Osteocyte (in vitro differentiated cells): ENCODE results near the gene DOCK7. TPM values are rescaled to one million over a fixed set of nuclear protein-coding genes. Genes with fewer than 3 reads are reported as not detected.

Experiments used
- DNase-seq: peaks from one replicate; pipeline ENCODE4 v3.0.0; 2021; ENCODE audit warnings: mixed read lengths; ENCODE audit not compliant: unreplicated experiment; ENCODE audit errors: extremely low spot score
- H3K27ac Mint-ChIP-seq: one replicate; pipeline ENCODE4 v1.8.0; 2021; ENCODE audit warnings: mild to moderate bottlenecking, mixed read lengths; ENCODE audit not compliant: unreplicated experiment
- H3K27me3 Mint-ChIP-seq: one replicate; pipeline ENCODE4 v1.8.0; 2021; ENCODE audit warnings: mixed read lengths; ENCODE audit not compliant: unreplicated experiment
- H3K36me3 Mint-ChIP-seq: one replicate; pipeline ENCODE4 v1.8.0; 2021; ENCODE audit warnings: mixed read lengths; ENCODE audit not compliant: unreplicated experiment
- H3K4me1 Mint-ChIP-seq: one replicate; pipeline ENCODE4 v1.8.0; 2021; ENCODE audit warnings: mixed read lengths; ENCODE audit not compliant: unreplicated experiment
- H3K4me3 Mint-ChIP-seq: one replicate; pipeline ENCODE4 v1.8.0; 2021; ENCODE audit warnings: mild to moderate bottlenecking, moderate library complexity, mixed read lengths; ENCODE audit not compliant: unreplicated experiment
- H3K9me3 Mint-ChIP-seq: one replicate; pipeline ENCODE4 v1.8.0; 2021; ENCODE audit warnings: mixed read lengths; ENCODE audit not compliant: unreplicated experiment
- total RNA-seq: library from RNA; stranded (reverse); gene quantifications from 2 replicates; pipeline ENCODE4 v1.2.1, GENCODE V29; 2021
- TF ChIP-seq, protein P1 (sequence below): fragments of 200-600 bp; sonication (generic); IDR thresholded peaks from 2 replicates; pipeline ENCODE4 v1.5.0; 2021; ENCODE audit warnings: antibody characterized with exemption, mild to moderate bottlenecking, moderate library complexity

The DOCK7 gene
- total RNA-seq, 1 donor from 2014 or later, result 81.8 TPM

DNA sequence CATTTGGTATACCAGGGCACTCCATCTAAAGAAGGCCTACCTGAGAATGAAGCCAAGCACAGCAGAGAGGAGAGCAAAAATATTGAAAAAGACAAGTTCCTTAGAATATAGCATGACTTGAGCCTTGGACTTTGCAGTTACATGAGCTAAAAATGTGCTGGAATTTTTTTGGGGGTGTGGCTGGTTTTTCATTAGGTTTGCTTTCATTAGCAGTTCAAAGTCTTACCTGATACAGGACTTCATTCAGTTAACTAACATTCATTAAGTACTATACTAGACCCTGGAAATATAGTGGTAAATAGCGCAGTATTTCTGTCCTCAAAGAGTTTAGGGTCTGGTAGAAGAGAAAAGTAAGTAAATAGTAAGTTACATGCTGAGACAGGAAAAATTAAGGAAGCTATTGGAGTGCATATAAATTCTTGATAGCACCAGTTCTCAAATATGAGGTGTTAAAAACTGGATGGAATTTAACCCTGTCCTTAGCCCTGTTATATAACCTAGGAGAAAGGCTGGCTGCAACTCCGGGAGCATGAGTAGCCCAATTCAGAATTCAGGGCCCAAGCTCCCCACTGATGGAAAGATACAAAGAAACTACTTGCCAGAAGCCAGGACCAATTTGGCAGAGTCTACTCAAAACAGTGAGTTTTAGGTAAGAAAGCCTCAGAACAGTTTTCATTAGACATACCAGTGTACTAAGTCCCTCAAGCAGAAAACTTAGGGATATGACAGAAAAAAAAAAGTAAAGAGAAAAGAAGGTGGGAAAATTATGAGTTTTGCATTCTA is 3.1 kb upstream of the DOCK7 start:
- TF ChIP-seq, protein P1, sequence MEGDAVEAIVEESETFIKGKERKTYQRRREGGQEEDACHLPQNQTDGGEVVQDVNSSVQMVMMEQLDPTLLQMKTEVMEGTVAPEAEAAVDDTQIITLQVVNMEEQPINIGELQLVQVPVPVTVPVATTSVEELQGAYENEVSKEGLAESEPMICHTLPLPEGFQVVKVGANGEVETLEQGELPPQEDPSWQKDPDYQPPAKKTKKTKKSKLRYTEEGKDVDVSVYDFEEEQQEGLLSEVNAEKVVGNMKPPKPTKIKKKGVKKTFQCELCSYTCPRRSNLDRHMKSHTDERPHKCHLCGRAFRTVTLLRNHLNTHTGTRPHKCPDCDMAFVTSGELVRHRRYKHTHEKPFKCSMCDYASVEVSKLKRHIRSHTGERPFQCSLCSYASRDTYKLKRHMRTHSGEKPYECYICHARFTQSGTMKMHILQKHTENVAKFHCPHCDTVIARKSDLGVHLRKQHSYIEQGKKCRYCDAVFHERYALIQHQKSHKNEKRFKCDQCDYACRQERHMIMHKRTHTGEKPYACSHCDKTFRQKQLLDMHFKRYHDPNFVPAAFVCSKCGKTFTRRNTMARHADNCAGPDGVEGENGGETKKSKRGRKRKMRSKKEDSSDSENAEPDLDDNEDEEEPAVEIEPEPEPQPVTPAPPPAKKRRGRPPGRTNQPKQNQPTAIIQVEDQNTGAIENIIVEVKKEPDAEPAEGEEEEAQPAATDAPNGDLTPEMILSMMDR, result no peak
- Mint-ChIP-seq H3K4me1 (peaks cover 39% of the 10 kb centered on the region), H3K27me3 (no peaks in the 10 kb centered on the region), H3K4me3 (no peak overlapping the region), H3K27ac (peak overlapping the region; percentile 64), H3K9me3 (no peaks in the 10 kb centered on the region), H3K36me3 (peaks cover 3% of the 10 kb centered on the region)
- DNase-seq, result no peak

DNA sequence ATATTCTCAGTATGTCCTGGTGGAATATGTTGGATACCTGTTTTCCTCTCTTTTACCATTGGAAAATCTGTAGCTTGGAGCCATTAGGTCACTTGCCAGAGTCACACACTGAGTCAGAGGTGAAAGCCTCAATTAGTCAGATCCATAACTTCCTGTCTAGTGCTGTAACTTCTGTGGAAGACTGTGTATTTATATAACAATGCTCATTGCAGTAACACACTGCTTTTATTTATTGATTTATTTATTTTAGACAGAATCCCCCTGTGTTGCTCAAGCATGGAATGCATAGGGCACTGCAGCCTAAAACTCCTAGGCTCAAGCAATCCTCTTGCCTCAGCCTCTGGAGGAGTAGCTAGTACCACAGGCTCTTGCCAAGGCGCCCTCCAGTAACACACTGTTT is 1.3 kb upstream of the DOCK7 start:
- H3K4me1 Mint-ChIP-seq, result peaks cover 53% of the 10 kb centered on the region
- no peak for DNase-seq
- peaks cover 1% of the 10 kb centered on the region for H3K36me3 Mint-ChIP-seq
- H3K9me3 Mint-ChIP-seq, result no peaks in the 10 kb centered on the region
- H3K27ac Mint-ChIP-seq, result peak overlapping the region; percentile 79
- TF ChIP-seq, protein P1, result no peak
- H3K27me3 Mint-ChIP-seq, result no peaks in the 10 kb centered on the region
- peak overlapping the region; percentile 66 for H3K4me3 Mint-ChIP-seq

DNA sequence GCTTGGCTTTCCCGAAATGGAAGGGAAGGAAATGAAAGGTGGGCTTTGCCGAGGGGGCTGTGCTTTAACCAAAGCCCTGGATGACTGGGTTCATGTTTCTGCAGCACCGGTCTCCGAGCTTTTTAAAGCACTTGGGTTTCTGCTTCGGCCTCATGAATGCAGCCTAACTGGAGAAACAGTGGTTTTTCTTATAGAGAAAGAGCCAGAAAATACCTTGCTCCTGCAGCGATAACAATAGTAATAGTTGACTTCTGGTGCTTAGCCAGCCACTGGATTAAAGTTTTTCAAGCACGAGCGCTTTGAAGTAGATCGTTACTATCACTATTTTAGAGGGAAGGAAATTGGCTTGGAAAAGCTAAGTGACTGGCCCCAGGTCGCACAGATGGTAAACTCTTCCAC is 500 bp upstream of the DOCK7 start:
- Mint-ChIP-seq H3K27me3 (no peaks in the 10 kb centered on the region), H3K27ac (peak overlapping the region; percentile 96), H3K4me3 (peak overlapping the region; percentile 96), H3K4me1 (peaks cover 56% of the 10 kb centered on the region), H3K9me3 (no peaks in the 10 kb centered on the region), H3K36me3 (no peaks in the 10 kb centered on the region)
- TF ChIP-seq, protein P1, result no peak
- no peak for DNase-seq

DNA sequence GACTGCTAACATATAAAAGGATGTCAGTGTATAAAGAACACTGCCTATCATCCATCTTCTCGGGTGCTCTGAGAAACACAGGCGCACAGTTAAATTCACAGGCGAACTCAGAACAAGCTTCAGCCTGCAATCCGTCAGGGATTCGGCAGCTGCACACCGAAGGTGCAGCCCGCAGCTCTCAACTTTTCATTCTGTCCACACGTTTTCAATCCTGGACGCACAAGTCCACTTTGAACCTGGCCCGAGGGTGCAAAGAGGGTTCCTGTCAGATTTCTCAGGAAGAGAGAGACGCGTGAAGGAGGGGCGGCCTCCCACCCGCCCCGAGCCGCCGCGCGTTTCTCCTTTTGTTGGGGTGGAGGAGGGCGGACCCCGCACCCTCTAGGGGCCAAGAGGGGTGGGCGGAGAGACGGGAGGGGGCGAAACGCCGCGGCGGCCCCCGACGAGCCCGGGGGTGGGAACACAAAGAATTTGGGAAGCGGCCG is 724 bp downstream of the DOCK7 start:
- peaks cover 56% of the 10 kb centered on the region for H3K4me1 Mint-ChIP-seq
- TF ChIP-seq, protein P1, result no peak
- H3K36me3 Mint-ChIP-seq, result no peaks in the 10 kb centered on the region
- H3K9me3 Mint-ChIP-seq, result no peaks in the 10 kb centered on the region
- DNase-seq, result no peak
- H3K27ac Mint-ChIP-seq, result peak overlapping the region; percentile 93
- peak overlapping the region; percentile 99 for H3K4me3 Mint-ChIP-seq
- H3K27me3 Mint-ChIP-seq, result no peaks in the 10 kb centered on the region

DNA sequence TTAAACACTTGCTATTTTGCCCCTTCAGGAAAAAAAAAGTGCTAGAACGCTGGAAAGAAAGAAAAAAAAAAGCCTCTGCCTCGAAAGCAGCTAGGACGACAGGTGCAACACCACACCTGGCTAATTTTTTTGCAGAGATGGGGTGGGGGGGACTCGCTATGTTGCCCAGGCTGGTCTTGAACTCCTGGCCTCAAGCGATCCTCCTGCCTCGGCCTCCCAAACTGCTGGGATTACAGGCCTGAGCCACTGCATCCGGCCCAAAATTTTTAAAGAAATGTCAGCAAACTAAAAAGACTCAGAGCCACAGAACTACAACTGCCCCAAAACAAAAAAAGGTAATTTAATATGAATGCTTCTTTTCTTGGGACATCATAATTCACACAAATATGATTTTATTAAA is 1.4 kb downstream of the DOCK7 start:
- Mint-ChIP-seq H3K4me3 (peak overlapping the region; percentile 99), H3K27me3 (no peaks in the 10 kb centered on the region), H3K4me1 (peaks cover 56% of the 10 kb centered on the region), H3K36me3 (no peaks in the 10 kb centered on the region), H3K27ac (peak overlapping the region; percentile 93), H3K9me3 (no peaks in the 10 kb centered on the region)
- TF ChIP-seq, protein P1, result no peak
- DNase-seq, result no peak
